K562 (cell line): Measurements from ENCODE around the gene RGS12. TPM values are rescaled to one million over a fixed set of nuclear protein-coding genes. Genes with fewer than 3 reads are reported as not detected.

Experiments
- ATAC-seq: fragments of 200-7000 bp; cut with Tn5 transposase; 3 replicates; pipeline ENCODE4 v1.9.1; 2020; ENCODE audit warnings: moderate library complexity
- BruUV-seq: library from RNA; stranded (reverse); fragments of 400-500 nt; replicated peaks from 2 replicates; lab custom pipeline; 2021; lab: Mats Ljungman, UMichigan
- CTCF ChIA-PET: fragments of 300-600 bp; formaldehyde crosslinking; extraction: SDS; loops from one replicate; lab custom pipeline; 2021; ENCODE audit warnings: low intra/inter-chr PET ratio; lab: Yijun Ruan, JAX
- POLR2A ChIA-PET: fragments of 300-600, 350-650 bp; sonication (Branson Sonifier 250); formaldehyde crosslinking; extraction: SDS; loops from one replicate; lab custom pipeline; 2021; ENCODE audit warnings: antibody characterized with exemption, inconsistent platforms; lab: Yijun Ruan, JAX
- DNase-seq, 4 experiments: peaks; one replicate each; pipeline versions ENCODE4 v3.0.0 to v3.0.0-alpha.2; 2011 to 2018; ENCODE audit warnings: low spot score in 3 of 4, mixed read lengths in 3 of 4; ENCODE audit errors: extremely low read depth in 1 of 4
- FAIRE-seq: peaks from 2 replicates; lab custom pipeline; 2011; peaks lifted over from hg19 to GRCh38; lab: Jason Lieb, UNC
- H2AFZ ChIP-seq: 2 replicates; pipeline ENCODE4 v1.6.0; 2011; ENCODE audit warnings: low read depth, low read length, control low read depth, inconsistent platforms
- H3K27ac ChIP-seq: fragments of 200-600 bp; 3 replicates; pipeline ENCODE4 v1.8.0; 2011; ENCODE audit warnings: low read depth, mild to moderate bottlenecking, control low read depth, inconsistent platforms, low read length, moderate library complexity, mixed read lengths; ENCODE audit errors: extremely low read depth
- H3K27me3 ChIP-seq, 2 experiments: fragments of 300-600 bp in 1 of 2; 2 replicates in 1 of 2; 3 replicates in 1 of 2; pipeline versions ENCODE4 v1.6.0 to v1.8.0; 2011; ENCODE audit warnings: inconsistent platforms in 2 of 2, low read length in 2 of 2, mild to moderate bottlenecking in 1 of 2, mixed read lengths in 1 of 2, moderate library complexity in 1 of 2; ENCODE audit not compliant: control insufficient read depth in 2 of 2, insufficient read depth in 2 of 2
- H3K36me3 ChIP-seq: fragments of 300-600 bp; 3 replicates; pipeline ENCODE4 v1.8.0; 2011; ENCODE audit warnings: mild to moderate bottlenecking, low read length, inconsistent platforms; ENCODE audit not compliant: control insufficient read depth, insufficient read depth
- H3K4me1 ChIP-seq, 2 experiments: fragments of 200-600 bp in 1 of 2; replicated peaks in 1 of 2; 2 replicates in 1 of 2; 3 replicates in 1 of 2; pipeline versions ENCODE4 v1.5.1 to v1.8.0; 2011; ENCODE audit warnings: inconsistent platforms in 2 of 2, low read length in 2 of 2, mild to moderate bottlenecking in 1 of 2, mixed read lengths in 1 of 2, moderate library complexity in 1 of 2; ENCODE audit not compliant: control insufficient read depth in 2 of 2, insufficient read depth in 2 of 2
- H3K4me2 ChIP-seq: 2 replicates; pipeline ENCODE4 v1.6.1; 2011; ENCODE audit warnings: low read length, control low read depth, inconsistent platforms, mixed read lengths; ENCODE audit not compliant: insufficient read depth
- H3K4me3 ChIP-seq: fragments of 200-600 bp; sonication (generic), shearing (Covaris generic); 2 replicates; pipeline ENCODE4 v1.5.1; 2016; ENCODE audit warnings: control low read depth, inconsistent platforms
- H3K79me2 ChIP-seq: fragments of 200-600 bp; 3 replicates; pipeline ENCODE4 v1.8.0; 2011; ENCODE audit warnings: low read length, inconsistent platforms; ENCODE audit not compliant: control insufficient read depth, insufficient read depth
- H3K9ac ChIP-seq, 2 experiments: 2 replicates each; pipeline versions ENCODE4 v1.6.0 to v1.6.1; 2011; ENCODE audit warnings: low read depth in 2 of 2, low read length in 2 of 2, control low read depth in 1 of 2, inconsistent platforms in 1 of 2, mild to moderate bottlenecking in 1 of 2, mixed read lengths in 1 of 2; ENCODE audit not compliant: insufficient read depth in 1 of 2
- H3K9me1 ChIP-seq: one replicate; pipeline ENCODE4 v1.6.0; 2011; ENCODE audit warnings: inconsistent platforms, mild to moderate bottlenecking, low read length, moderate library complexity; ENCODE audit not compliant: control insufficient read depth, insufficient read depth
- H3K9me3 ChIP-seq: replicated peaks from 2 replicates; pipeline ENCODE4 v1.5.1; 2011; ENCODE audit warnings: low read depth, low read length, inconsistent platforms; ENCODE audit not compliant: control insufficient read depth, insufficient read depth
- H4K20me1 ChIP-seq: replicated peaks from 2 replicates; pipeline ENCODE4 v1.6.1; 2011; ENCODE audit warnings: low read length, inconsistent platforms, mixed read lengths; ENCODE audit not compliant: control insufficient read depth, insufficient read depth
- CREM ChIP-seq: IDR thresholded peaks from 2 replicates; pipeline ENCODE4 v1.6.1; 2014; ENCODE audit warnings: antibody characterized with exemption, low read depth
- MED1 ChIP-seq: sonication (generic); formaldehyde crosslinking; IDR thresholded peaks from 2 replicates; pipeline ENCODE4 v1.8.1; 2023; ENCODE audit warnings: missing genetic modification reagents, borderline replicate concordance
- MYNN ChIP-seq, 2 experiments: sonication (generic); formaldehyde crosslinking in 1 of 2; IDR thresholded peaks; 2 replicates each; pipeline versions ENCODE4 v1.5.0 to v1.6.1; 2016 to 2020; ENCODE audit warnings: antibody characterized with exemption in 1 of 2, missing genetic modification reagents in 1 of 2
- NFE2 ChIP-seq: IDR thresholded peaks from 2 replicates; pipeline ENCODE4 v1.6.1; 2014; ENCODE audit warnings: antibody characterized with exemption, low read depth
- POLR2G ChIP-seq: fragments of 200-400 bp; formaldehyde crosslinking; IDR thresholded peaks from 2 replicates; pipeline ENCODE4 v1.6.1; 2017; ENCODE audit warnings: low read depth, mild to moderate bottlenecking, antibody characterized with exemption, low read length, moderate library complexity
- PRMT5 ChIP-seq: sonication (generic); formaldehyde crosslinking; IDR thresholded peaks from 2 replicates; pipeline ENCODE4 v1.5.0; 2020; ENCODE audit warnings: missing genetic modification reagents
- SRSF9 ChIP-seq: fragments of 200-400 bp; formaldehyde crosslinking; IDR thresholded peaks from 2 replicates; pipeline ENCODE4 v1.6.1; 2017; ENCODE audit warnings: low read depth, low read length, borderline replicate concordance
- ZFX ChIP-seq: sonication (generic); formaldehyde crosslinking; IDR thresholded peaks from 2 replicates; pipeline ENCODE4 v1.8.0; 2022; ENCODE audit warnings: mild to moderate bottlenecking, missing genetic modification reagents, moderate library complexity
- ZNF785 ChIP-seq: fragments of 250-450 bp; sonication (Bioruptor Pico); IDR thresholded peaks from 2 replicates; pipeline ENCODE4 v1.4.0; 2020; ENCODE audit warnings: mild to moderate bottlenecking
- WGBS: fragments of 100-300 bp; shearing (Covaris generic); methylation state at CpG from one replicate; pipeline ENCODE4 v1.1.6; 2016; ENCODE audit warnings: low coverage, mixed read lengths; ENCODE audit not compliant: insufficient coverage; ENCODE audit errors: missing lambda C conversion rate; 5-methylcytosine and 5-hydroxymethylcytosine counted together
- in situ Hi-C: fragments of 300-500 bp; cut with MboI; formaldehyde crosslinking; loops from 4 replicates; pipeline ENCODE4 v1.15.0; 2018; ENCODE audit warnings: inconsistent platforms, mixed read lengths
- intact Hi-C: fragments of 100-400 bp; cut with micrococcal nuclease; formaldehyde crosslinking; loops from 2 replicates; pipeline ENCODE4 v1.14.2; 2022
- polyA plus RNA-seq, 8 experiments: library from polyadenylated mRNA; depleted of rRNA in 4 of 8; stranded (reverse) in 5 of 8; unstranded in 3 of 8; fragments of >200 nt; fragmentation: Nextera tagmentation in 2 of 8; fragmentation: Illumina TruSeq in 1 of 8; extraction: Ambion mirVana in 2 of 8; extraction: Trizol in 1 of 8; gene quantifications; 2 replicates each; pipeline versions ENCODE4 v1.2.1 to v1.2.3, GENCODE V29; 2011 to 2014; ENCODE audit warnings: inconsistent platforms in 1 of 8, missing spikeins in 1 of 8
- total RNA-seq, 7 experiments: library from RNA; depleted of rRNA in 6 of 7; stranded (reverse); fragments of >200 nt in 6 of 7; fragmentation: Illumina TruSeq in 2 of 7; extraction: Trizol in 2 of 7; gene quantifications; 2 replicates each; pipeline versions ENCODE4 v1.2.1 to v1.2.3, GENCODE V29; 2011 to 2021; ENCODE audit warnings: low replicate concordance in 1 of 7
- TF ChIP-seq, protein P1 (sequence below), 2 experiments: IDR thresholded peaks; 2 replicates each; pipeline ENCODE4 v1.6.1; 2011; ENCODE audit warnings: borderline replicate concordance in 1 of 2, control low read depth in 1 of 2, low read depth in 1 of 2, low read length in 1 of 2, mild to moderate bottlenecking in 1 of 2, mixed read lengths in 1 of 2, moderate library complexity in 1 of 2; ENCODE audit not compliant: insufficient read depth in 1 of 2, insufficient read length in 1 of 2, poor library complexity in 1 of 2, severe bottlenecking in 1 of 2; ENCODE audit errors: extremely low read depth in 1 of 2
- TF ChIP-seq, protein P2 (sequence below): fragments of 250-450 bp; sonication (Bioruptor Pico); IDR thresholded peaks from 2 replicates; pipeline ENCODE4 v1.8.0; 2022; ENCODE audit warnings: inconsistent platforms, mild to moderate bottlenecking, moderate library complexity, borderline replicate concordance

Gene RGS12
- total and polyA plus RNA-seq, 9 of the 15 experiments (the other 6 are each of a cell fraction or from before 2014, with no cell fraction given), result 0.30 to 8.8 (median 5.5) TPM

DNA sequence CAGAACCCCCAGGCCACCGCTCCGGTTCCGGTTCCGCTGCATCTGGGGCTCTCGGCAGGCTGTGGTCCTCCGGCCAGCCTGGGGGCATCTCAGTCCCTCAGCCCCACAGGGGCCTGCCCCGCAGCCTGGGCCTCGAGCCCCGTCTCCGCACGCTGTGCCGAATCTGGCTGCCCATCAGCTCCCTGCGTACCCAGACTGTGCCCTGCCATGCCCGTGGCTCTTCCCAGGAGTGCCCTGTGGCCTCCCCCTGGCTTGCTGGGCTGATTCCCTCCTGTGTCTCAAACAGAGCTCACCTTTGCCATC, 44.7 kb upstream of the RGS12 start:
- DNase-seq (no peak), ATAC-seq (no peak), FAIRE-seq (no peak)
- H3K36me3 ChIP-seq, result no peaks in the 10 kb centered on the region
- H3K4me1 ChIP-seq, result peaks cover 0 to 64% of the 10 kb centered on the region in 2 experiments; a peak in 3 of 5 replicates
- H3K27ac ChIP-seq, result no peak overlapping the region
- no peaks in the 10 kb centered on the region for H3K79me2 ChIP-seq
- peaks cover 0 to 5% of the 10 kb centered on the region in 2 experiments; a peak in 2 of 5 replicates for H3K27me3 ChIP-seq
- H4K20me1 ChIP-seq, result peaks cover 4% of the 10 kb centered on the region
- no peak overlapping the region for H2AFZ ChIP-seq
- BruUV-seq, result no TSS peak
- TF ChIP-seq POLR2G, result 0 out of 2 replicates have a peak, but pooled peaks have one; percentile 18
- TF ChIP-seq NFE2, result no peak
- TF ChIP-seq MED1 (CRISPR knock-in tag), result no peak
- H3K4me3 ChIP-seq, result no peak overlapping the region
- POLR2A ChIA-PET, result interaction anchor here (0.6 to 1.0 kb wide), 2 partner anchors 10 to 185 kb away, joined by 3 read pairs; no protein-coding TSS in a partner anchor
- WGBS, result 42% methylated on average over 12 of the region's 14 CpGs
- no peaks in the 10 kb centered on the region for H3K9me1 ChIP-seq
- no peak overlapping the region; a peak in 1 of 4 replicates for H3K9ac ChIP-seq
- no peak overlapping the region for H3K4me2 ChIP-seq
- CTCF ChIA-PET, result no interaction called here
- intact Hi-C loops (no loop called here), in situ Hi-C loops (no loop called here)
- H3K9me3 ChIP-seq, result no peaks in the 10 kb centered on the region

DNA sequence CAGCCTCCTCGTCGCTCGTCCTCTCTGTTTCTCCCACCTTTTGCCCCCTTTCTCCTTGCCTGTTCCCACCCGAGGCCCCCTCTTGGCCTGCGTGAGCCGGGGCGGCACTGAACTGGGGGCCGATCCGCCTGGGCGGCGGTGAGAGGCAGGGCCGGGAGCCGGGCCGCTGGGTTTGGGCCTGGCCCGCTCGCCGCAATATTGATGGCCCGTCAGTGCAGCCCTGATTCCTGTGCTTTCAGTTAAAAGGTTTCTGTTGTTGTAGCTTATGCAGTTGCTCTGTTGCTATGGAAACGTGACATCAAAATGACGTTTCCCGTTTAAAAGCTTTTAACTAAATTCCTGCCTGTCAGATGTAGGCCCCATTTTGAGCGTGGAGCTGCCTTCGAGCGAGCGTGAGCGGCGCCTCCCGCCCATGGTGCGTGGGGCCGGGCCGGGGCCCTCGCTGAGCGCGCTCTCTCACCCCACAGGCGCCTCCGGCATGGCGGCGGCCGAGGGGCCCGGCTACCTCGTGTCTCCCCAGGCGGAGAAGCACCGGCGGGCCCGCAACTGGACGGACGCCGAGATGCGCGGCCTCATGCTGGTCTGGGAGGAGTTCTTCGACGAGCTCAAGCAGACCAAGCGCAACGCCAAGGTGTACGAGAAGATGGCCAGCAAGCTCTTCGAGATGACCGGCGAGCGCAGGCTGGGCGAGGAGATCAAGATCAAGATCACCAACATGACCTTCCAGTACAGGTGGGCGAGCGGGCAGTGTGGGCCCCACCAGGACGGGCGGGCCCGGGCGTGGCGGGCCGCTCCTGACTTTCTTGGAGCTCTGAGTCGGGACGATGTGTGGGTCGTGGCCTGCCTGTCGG, 43.8 kb upstream of the RGS12 start, which contains the start of gene MSANTD1:
Gene MSANTD1 (plus strand): TSS at position 349 of the 851 bp plus-strand sequence. CDS start 64 bp downstream, at position 413.
- DNase-seq, result peak in 2 of 4 experiments; percentile 33 to 43
- Histone ChIP-seq H3K4me2 (no peak within 1 kb of the TSS), H3K9me1 (no peaks in the 10 kb centered on the region), H4K20me1 (peaks cover 6% of the 10 kb centered on the region), H3K4me3 (no peak within 1 kb of the TSS), H3K79me2 (no peaks in the 10 kb centered on the region), H3K9ac (peak within 1 kb of the TSS in 1 of 2 experiments; percentile 58; a peak in 1 of 4 replicates), H3K27ac (no peak within 1 kb of the TSS), H3K27me3 (peaks cover 3 to 14% of the 10 kb centered on the region in 2 experiments; a peak in 3 of 5 replicates), H3K4me1 (peaks cover 0 to 66% of the 10 kb centered on the region in 2 experiments; a peak in 2 of 5 replicates), H3K36me3 (no peaks in the 10 kb centered on the region), H2AFZ (no peak within 1 kb of the TSS), H3K9me3 (no peaks in the 10 kb centered on the region)
- 53% methylated on average over 50 of the region's 72 CpGs for WGBS
- in situ Hi-C loops, result no loop called here
- CTCF ChIA-PET, result no interaction called here
- FAIRE-seq, result no peak
- no TSS peak for BruUV-seq
- intact Hi-C loops, result no loop called here
- no peak; the same call in 2 of the 3 replicates for ATAC-seq
- POLR2A ChIA-PET, result interaction anchor here (0.8 to 0.9 kb wide), 2 partner anchors 8 to 11 kb away, joined by 3 read pairs; no protein-coding TSS in a partner anchor
- TF ChIP-seq ZNF785 (CRISPR knock-in tag) (no peak), SRSF9 (no peak), PRMT5 (CRISPR knock-in tag) (no peak), CREM (peak; percentile 20; the same call in 1 of the 2 replicates), MYNN (IDR thresholded peaks at IDR 0.05) (peak; percentile 76; the same call in 1 of the 2 replicates), MYNN (CRISPR knock-in tag; IDR thresholded peaks at IDR 0.05) (no peak), ZFX (CRISPR knock-in tag) (peak; percentile 39)
- TF ChIP-seq, protein P1, sequence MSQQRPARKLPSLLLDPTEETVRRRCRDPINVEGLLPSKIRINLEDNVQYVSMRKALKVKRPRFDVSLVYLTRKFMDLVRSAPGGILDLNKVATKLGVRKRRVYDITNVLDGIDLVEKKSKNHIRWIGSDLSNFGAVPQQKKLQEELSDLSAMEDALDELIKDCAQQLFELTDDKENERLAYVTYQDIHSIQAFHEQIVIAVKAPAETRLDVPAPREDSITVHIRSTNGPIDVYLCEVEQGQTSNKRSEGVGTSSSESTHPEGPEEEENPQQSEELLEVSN (IDR thresholded peaks at IDR 0.05; ENCODE audit: borderline replicate concordance in 1 of 2, extremely low read depth in 1 of 2, insufficient read depth in 1 of 2, insufficient read length in 1 of 2, low read depth in 1 of 2, low read length in 1 of 2, poor library complexity in 1 of 2, severe bottlenecking in 1 of 2), result peak in 1 of 2 experiments; percentile 57
- TF ChIP-seq, protein P2, sequence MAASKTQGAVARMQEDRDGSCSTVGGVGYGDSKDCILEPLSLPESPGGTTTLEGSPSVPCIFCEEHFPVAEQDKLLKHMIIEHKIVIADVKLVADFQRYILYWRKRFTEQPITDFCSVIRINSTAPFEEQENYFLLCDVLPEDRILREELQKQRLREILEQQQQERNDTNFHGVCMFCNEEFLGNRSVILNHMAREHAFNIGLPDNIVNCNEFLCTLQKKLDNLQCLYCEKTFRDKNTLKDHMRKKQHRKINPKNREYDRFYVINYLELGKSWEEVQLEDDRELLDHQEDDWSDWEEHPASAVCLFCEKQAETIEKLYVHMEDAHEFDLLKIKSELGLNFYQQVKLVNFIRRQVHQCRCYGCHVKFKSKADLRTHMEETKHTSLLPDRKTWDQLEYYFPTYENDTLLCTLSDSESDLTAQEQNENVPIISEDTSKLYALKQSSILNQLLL (CRISPR knock-in tag), result no peak
